Right atrium auricular region (tissue), 2 donors: ENCODE data around the gene KRTAP4-11. TPM values are rescaled to one million over a fixed set of nuclear protein-coding genes. Genes with fewer than 3 reads are reported as not detected.
"Not testable (repeated sequence)": the region's sequence is repeated elsewhere in the genome, so short reads cannot be mapped to it uniquely, and the experiment has no call there.

Source experiments
- DNase-seq: peaks from one replicate; pipeline ENCODE4 v3.0.0-alpha.2; 2019; ENCODE audit warnings: low spot score
- H3K27ac ChIP-seq, 2 donors: fragments of 200-600 bp; sonication (generic); 1 replicate in 1 of 2; 2 replicates in 1 of 2; pipeline ENCODE4 v1.5.1; 2016 to 2019
- H3K27me3 ChIP-seq, 2 donors: fragments of 200-600 bp; sonication (generic); one replicate each; pipeline versions ENCODE4 v1.5.1 to v1.6.0; 2017 to 2019
- H3K36me3 ChIP-seq: fragments of 200-600 bp; sonication (generic); one replicate; pipeline ENCODE4 v1.5.1; 2016
- H3K4me1 ChIP-seq, 2 donors: fragments of 200-600 bp; sonication (generic); one replicate each; pipeline versions ENCODE4 v1.5.1 to v1.6.0; 2017 to 2019
- H3K4me3 ChIP-seq, 2 donors: fragments of 200-600 bp; sonication (generic); 1 replicate in 1 of 2; 2 replicates in 1 of 2; pipeline ENCODE4 v1.5.1; 2017 to 2019; ENCODE audit warnings: mild to moderate bottlenecking in 1 of 2, moderate library complexity in 1 of 2
- H3K9me3 ChIP-seq, 2 donors: fragments of 200-600 bp; sonication (generic); one replicate each; pipeline ENCODE4 v1.5.1; 2019
- total RNA-seq, 2 donors: library from RNA; depleted of rRNA; stranded (reverse); fragments of >200 nt; gene quantifications; one replicate each; pipeline ENCODE4 v1.1.0, GENCODE V29; 2016
- TF ChIP-seq, protein P1 (sequence below), 2 donors: fragments of 200-600 bp; sonication (generic); IDR thresholded peaks; one replicate each; pipeline ENCODE4 v1.5.1; 2019; ENCODE audit warnings: antibody characterized with exemption in 2 of 2

The KRTAP4-11 gene
- total RNA-seq, 2 donors from 2014 or later, result not detected

DNA sequence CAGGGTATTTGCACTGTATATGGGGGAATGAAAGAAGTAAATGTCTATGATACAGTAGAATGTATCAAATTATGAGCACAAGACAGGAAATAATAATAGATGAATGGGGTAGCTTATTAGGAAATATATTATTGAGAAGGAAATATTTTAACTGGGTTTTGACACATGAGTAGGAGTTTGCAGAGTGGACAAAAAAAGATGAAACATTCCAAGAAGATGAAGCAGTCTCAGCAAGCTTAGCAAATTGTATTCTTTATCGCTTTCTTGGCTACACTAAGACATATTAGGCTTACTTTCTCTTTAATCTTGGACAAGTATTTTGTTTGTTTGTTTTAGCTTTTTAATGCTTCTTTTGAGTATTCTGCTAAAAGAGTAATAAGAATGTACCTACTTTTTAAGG is 14.3 kb downstream of the KRTAP4-11 start:
- Histone ChIP-seq H3K27ac (no peak overlapping the region), H3K9me3 (no peaks in the 10 kb centered on the region), H3K27me3 (no peaks in the 10 kb centered on the region), H3K36me3 (no peaks in the 10 kb centered on the region), H3K4me1 (no peaks in the 10 kb centered on the region), H3K4me3 (no peak overlapping the region)
- TF ChIP-seq, protein P1, sequence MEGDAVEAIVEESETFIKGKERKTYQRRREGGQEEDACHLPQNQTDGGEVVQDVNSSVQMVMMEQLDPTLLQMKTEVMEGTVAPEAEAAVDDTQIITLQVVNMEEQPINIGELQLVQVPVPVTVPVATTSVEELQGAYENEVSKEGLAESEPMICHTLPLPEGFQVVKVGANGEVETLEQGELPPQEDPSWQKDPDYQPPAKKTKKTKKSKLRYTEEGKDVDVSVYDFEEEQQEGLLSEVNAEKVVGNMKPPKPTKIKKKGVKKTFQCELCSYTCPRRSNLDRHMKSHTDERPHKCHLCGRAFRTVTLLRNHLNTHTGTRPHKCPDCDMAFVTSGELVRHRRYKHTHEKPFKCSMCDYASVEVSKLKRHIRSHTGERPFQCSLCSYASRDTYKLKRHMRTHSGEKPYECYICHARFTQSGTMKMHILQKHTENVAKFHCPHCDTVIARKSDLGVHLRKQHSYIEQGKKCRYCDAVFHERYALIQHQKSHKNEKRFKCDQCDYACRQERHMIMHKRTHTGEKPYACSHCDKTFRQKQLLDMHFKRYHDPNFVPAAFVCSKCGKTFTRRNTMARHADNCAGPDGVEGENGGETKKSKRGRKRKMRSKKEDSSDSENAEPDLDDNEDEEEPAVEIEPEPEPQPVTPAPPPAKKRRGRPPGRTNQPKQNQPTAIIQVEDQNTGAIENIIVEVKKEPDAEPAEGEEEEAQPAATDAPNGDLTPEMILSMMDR (IDR thresholded peaks at IDR 0.05), result no peak
- no peak for DNase-seq

GRCh38 chr17:41101586-41102259 is 16.4 kb downstream of the KRTAP4-11 start, which contains the start of gene KRTAP4-16:
Gene KRTAP4-16 (minus strand): TSS chr17:41102209. CDS start chr17:41102209, 0 bp downstream.
- H3K4me3 ChIP-seq, result no peak within 1 kb of the TSS
- DNase-seq, result no peak
- TF ChIP-seq, protein P1 (IDR thresholded peaks at IDR 0.05), result no peak
- H3K36me3 ChIP-seq, result no peaks in the 10 kb centered on the region
- no peaks in the 10 kb centered on the region for H3K27me3 ChIP-seq
- no peaks in the 10 kb centered on the region for H3K9me3 ChIP-seq
- no peak within 1 kb of the TSS for H3K27ac ChIP-seq
- H3K4me1 ChIP-seq, result no peaks in the 10 kb centered on the region

DNA sequence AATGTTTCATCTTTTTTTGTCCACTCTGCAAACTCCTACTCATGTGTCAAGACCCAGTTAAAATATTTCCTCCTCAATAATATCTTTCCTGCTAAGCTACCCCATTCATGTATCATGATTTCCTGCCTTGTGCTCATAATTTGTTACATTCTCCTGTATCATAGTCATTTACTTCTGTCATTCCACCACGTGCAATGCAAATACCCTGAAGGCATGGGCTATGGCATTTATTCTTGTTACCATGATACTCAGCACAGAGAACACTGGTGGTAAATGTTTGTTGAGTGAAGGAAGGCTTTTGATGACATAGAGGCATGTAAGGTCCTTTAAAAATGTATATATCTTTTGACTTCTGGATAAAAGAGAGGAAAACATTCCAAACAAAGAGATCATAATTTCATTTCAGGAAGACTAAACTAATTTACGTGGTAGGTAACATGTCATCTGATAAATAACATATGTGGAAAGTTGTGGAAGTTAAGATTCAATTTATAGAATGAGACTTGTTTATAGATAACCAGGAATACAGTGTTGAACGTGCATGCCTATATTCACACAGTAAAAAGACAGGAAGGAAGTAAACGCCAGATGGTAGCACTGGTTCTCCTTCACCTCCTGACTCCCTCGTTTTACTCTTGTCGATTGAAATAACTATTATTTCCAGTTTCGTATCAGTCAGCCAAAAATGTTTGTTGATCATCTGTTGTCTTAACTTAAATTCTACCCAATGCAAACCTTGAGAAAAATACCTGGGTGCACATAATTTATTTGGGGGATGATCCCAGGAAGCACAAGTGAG is 18.3 kb downstream of the KRTAP4-11 start:
- H3K4me1 ChIP-seq, H3K36me3 ChIP-seq, H3K9me3 ChIP-seq, H3K4me3 ChIP-seq, DNase-seq, H3K27ac ChIP-seq, H3K27me3 ChIP-seq: not testable (repeated sequence)

- no peaks in the 10 kb centered on the region for H3K27me3 ChIP-seq
- no peak overlapping the region for H3K27ac ChIP-seq
- H3K36me3 ChIP-seq, result no peaks in the 10 kb centered on the region
- no peak overlapping the region for H3K4me3 ChIP-seq
- DNase-seq, result no peak
- TF ChIP-seq, protein P1 (IDR thresholded peaks at IDR 0.05), result no peak
- no peaks in the 10 kb centered on the region for H3K9me3 ChIP-seq
- H3K4me1 ChIP-seq, result no peaks in the 10 kb centered on the region
These were observed 19.7 kb downstream of the KRTAP4-11 start for GRCh38 chr17:41098481-41098880.

GRCh38 chr17:41098042-41098441 is 20.1 kb downstream of the KRTAP4-11 start, which contains the start of gene KRTAP4-8:
Gene KRTAP4-8 (minus strand): TSS chr17:41098142. CDS start chr17:41098084, 58 bp downstream.
- H3K36me3 ChIP-seq, result no peaks in the 10 kb centered on the region

GRCh38 chr17:41096055-41096454 is 22.1 kb downstream of the KRTAP4-11 start:
- no peaks in the 10 kb centered on the region for H3K4me1 ChIP-seq
- H3K27me3 ChIP-seq, result no peaks in the 10 kb centered on the region
- no peak overlapping the region for H3K4me3 ChIP-seq
- TF ChIP-seq, protein P1 (IDR thresholded peaks at IDR 0.05), result no peak
- H3K36me3 ChIP-seq, result no peaks in the 10 kb centered on the region
- DNase-seq, result no peak
- no peaks in the 10 kb centered on the region for H3K9me3 ChIP-seq
- no peak overlapping the region for H3K27ac ChIP-seq

More at GRCh38 chr17:41098042-41098441, 20.1 kb downstream of the KRTAP4-11 start, which contains the start of gene KRTAP4-8:
- Histone ChIP-seq H3K27me3 (no peaks in the 10 kb centered on the region), H3K4me1 (no peaks in the 10 kb centered on the region), H3K9me3 (no peaks in the 10 kb centered on the region), H3K4me3 (no peak within 1 kb of the TSS), H3K27ac (no peak within 1 kb of the TSS)
- TF ChIP-seq, protein P1 (IDR thresholded peaks at IDR 0.05), result no peak
- DNase-seq, result no peak

- not testable (repeated sequence) for H3K4me3 ChIP-seq, H3K9me3 ChIP-seq, H3K36me3 ChIP-seq, H3K27me3 ChIP-seq, H3K27ac ChIP-seq, H3K4me1 ChIP-seq, DNase-seq
These were observed 29.3 kb downstream of the KRTAP4-11 start for GRCh38 chr17:41088760-41089352.

DNA sequence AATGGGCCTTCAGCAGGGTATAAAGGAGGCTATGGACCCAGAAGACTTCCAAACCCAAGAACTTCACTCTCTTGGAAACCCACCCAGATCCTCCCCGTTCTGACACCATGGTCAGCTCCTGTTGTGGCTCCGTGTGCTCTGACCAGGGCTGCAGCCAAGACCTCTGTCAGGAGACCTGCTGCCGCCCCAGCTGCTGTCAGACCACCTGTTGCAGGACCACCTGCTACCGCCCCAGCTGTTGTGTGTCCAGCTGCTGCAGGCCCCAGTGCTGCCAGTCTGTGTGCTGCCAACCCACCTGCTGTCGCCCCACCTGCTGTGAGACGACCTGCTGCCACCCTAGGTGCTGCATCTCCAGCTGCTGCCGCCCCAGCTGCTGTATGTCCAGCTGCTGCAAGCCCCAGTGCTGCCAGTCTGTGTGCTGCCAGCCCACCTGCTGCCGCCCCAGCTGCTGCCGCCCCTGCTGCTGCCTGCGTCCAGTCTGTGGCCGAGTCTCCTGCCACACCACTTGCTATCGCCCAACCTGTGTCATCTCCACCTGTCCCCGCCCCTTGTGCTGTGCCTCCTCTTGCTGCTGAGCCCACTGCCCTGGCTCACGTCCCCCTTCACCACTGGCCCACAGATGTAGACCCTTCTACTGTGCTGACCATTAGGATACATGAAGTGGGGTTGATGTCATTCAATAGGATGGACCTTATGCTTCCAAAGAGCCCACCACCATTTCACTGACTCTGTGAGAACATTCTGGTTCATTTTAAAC is 33.9 kb downstream of the KRTAP4-11 start, which contains the start of gene KRTAP4-7:
TSS of gene KRTAP4-7 (plus strand) at position 51 of the 757 bp plus-strand sequence. CDS start at position 108, 57 bp downstream.
- H3K9me3 ChIP-seq, H3K27me3 ChIP-seq, H3K4me3 ChIP-seq, DNase-seq, H3K36me3 ChIP-seq, H3K4me1 ChIP-seq, H3K27ac ChIP-seq: not testable (repeated sequence)
